Activated CD4-positive, alpha-beta memory T cell treated with anti-CD3 and anti-CD28 coated beads for 36 hours (primary cell): ENCODE results near the gene USP20. TPM values are rescaled to one million over a fixed set of nuclear protein-coding genes. Genes with fewer than 3 reads are reported as not detected.
A peak's percentile ranks its signal among the peaks of the same experiment; 100 is the strongest.

Experiments used
- CTCF ChIA-PET: fragments of 350-600 bp; sonication (Branson Sonifier 250); formaldehyde crosslinking; loops from one replicate; lab custom pipeline; 2021; ENCODE audit warnings: antibody characterized with exemption, inconsistent platforms; lab: Charles Lee
- POLR2A ChIA-PET: fragments of 350-600 bp; sonication (Branson Sonifier 250); formaldehyde crosslinking; loops from one replicate; lab custom pipeline; 2021; ENCODE audit warnings: antibody characterized with exemption; lab: Charles Lee
- DNase-seq: peaks from one replicate; pipeline ENCODE4 v3.0.0-alpha.2; 2020
- H3K27ac Mint-ChIP-seq: one replicate; pipeline ENCODE4 v1.8.0; 2021; ENCODE audit warnings: mixed read lengths
- H3K27me3 Mint-ChIP-seq: one replicate; pipeline ENCODE4 v1.8.0; 2021; ENCODE audit warnings: mixed read lengths
- H3K36me3 Mint-ChIP-seq: one replicate; pipeline ENCODE4 v1.8.0; 2021; ENCODE audit warnings: mixed read lengths
- H3K4me1 Mint-ChIP-seq: one replicate; pipeline ENCODE4 v1.8.0; 2021; ENCODE audit warnings: low read depth, mixed read lengths
- H3K4me3 Mint-ChIP-seq: one replicate; pipeline ENCODE4 v1.8.0; 2021; ENCODE audit warnings: mild to moderate bottlenecking, mixed read lengths
- H3K9me3 Mint-ChIP-seq: one replicate; pipeline ENCODE4 v1.8.0; 2021; ENCODE audit warnings: mixed read lengths
- intact Hi-C: fragments of 100-400 bp; cut with micrococcal nuclease; formaldehyde crosslinking; loops from one replicate; pipeline ENCODE4 v1.15.1; 2023
- total RNA-seq, 2 experiments: library from RNA; stranded (reverse); gene quantifications; one replicate each; pipeline ENCODE4 v1.2.3, GENCODE V29; 2021

USP20 gene
- total RNA-seq, 2 experiments from 2014 or later = 51.6 to 55.3 TPM

DNA sequence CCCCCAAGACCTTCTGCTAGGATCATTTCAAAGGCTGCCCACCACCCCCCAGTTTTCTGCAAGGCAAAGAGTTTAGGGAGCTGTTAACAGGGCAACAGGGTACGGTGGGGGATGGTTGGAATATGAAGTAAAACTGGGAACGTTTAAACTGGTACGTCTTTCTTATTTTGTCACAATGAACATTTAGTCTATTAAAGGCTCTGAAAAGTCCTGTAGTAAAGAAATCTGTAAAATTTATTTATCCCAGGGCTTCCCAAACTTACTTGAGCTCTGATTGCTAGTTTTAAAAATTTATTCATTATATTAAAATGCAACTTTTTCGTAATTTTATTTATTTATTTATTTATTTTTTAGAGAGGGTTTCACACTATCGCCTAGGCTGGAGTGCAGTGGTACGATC lies 62.0 kb downstream of the USP20 start:
- Mint-ChIP-seq H3K36me3 (peaks cover 74% of the 10 kb centered on the region), H3K4me3 (no peak overlapping the region), H3K9me3 (no peaks in the 10 kb centered on the region), H3K27ac (peak overlapping the region; percentile 55), H3K4me1 (peaks cover 66% of the 10 kb centered on the region), H3K27me3 (no peaks in the 10 kb centered on the region)
- no peak for DNase-seq
- ChIA-PET POLR2A (no interaction called here), CTCF (no interaction called here)
- intact Hi-C loops = no loop called here

DNA sequence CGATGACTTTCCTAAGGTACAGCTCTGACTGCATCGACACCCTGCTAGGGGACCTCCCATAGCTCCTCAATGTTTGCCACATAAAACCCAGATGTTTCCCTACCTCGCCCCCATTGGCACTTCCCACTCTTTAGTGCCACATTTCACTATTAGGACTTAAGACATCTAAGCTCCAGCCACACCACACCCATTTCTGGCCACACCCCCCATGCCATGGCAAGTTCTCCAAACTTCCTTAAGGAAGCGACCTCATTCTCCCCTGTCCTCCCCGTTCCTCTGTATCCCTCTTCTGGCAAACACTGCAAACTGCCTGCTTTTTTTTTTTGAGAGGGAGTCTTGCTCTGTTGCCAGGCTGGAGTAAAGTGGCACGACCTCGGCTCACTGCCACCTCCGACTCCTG lies 62.9 kb downstream of the USP20 start:
- CTCF ChIA-PET = no interaction called here

DNA sequence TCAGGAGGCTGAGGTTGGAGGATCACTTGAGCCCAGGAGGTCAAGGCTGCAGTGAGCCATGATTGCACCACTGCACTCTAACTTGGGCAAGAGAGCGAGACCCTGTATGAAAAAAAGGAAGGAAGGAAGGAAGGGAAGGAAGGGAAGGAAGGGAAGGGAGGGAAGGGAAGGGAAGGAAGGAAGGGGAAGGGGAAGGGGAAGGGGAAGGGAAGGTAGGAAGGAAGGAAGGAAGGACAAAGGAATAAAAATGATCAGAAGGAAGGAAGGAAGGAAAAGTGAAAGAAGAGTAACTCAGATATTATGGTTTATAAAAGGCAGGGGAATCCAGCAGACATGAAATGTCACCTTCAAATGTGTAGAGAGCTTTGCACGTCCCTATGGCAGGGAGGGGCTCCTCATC lies 64.4 kb downstream of the USP20 start:
- DNase-seq = no peak
- ChIA-PET POLR2A (no interaction called here), CTCF (no interaction called here)
- Mint-ChIP-seq H3K36me3 (peaks cover 78% of the 10 kb centered on the region), H3K9me3 (no peaks in the 10 kb centered on the region), H3K4me1 (peaks cover 50% of the 10 kb centered on the region), H3K27ac (peak overlapping the region; percentile 84), H3K4me3 (no peak overlapping the region), H3K27me3 (no peaks in the 10 kb centered on the region)
- intact Hi-C loops = no loop called here

More for the DNA sequence above, 62.9 kb downstream of the USP20 start:
- H3K9me3 Mint-ChIP-seq = no peaks in the 10 kb centered on the region
- POLR2A ChIA-PET = no interaction called here
- intact Hi-C loops = no loop called here
- no peaks in the 10 kb centered on the region for H3K27me3 Mint-ChIP-seq
- no peak overlapping the region for H3K4me3 Mint-ChIP-seq
- H3K36me3 Mint-ChIP-seq = peaks cover 77% of the 10 kb centered on the region
- DNase-seq = no peak
- H3K27ac Mint-ChIP-seq = peak overlapping the region; percentile 46
- peaks cover 63% of the 10 kb centered on the region for H3K4me1 Mint-ChIP-seq

DNA sequence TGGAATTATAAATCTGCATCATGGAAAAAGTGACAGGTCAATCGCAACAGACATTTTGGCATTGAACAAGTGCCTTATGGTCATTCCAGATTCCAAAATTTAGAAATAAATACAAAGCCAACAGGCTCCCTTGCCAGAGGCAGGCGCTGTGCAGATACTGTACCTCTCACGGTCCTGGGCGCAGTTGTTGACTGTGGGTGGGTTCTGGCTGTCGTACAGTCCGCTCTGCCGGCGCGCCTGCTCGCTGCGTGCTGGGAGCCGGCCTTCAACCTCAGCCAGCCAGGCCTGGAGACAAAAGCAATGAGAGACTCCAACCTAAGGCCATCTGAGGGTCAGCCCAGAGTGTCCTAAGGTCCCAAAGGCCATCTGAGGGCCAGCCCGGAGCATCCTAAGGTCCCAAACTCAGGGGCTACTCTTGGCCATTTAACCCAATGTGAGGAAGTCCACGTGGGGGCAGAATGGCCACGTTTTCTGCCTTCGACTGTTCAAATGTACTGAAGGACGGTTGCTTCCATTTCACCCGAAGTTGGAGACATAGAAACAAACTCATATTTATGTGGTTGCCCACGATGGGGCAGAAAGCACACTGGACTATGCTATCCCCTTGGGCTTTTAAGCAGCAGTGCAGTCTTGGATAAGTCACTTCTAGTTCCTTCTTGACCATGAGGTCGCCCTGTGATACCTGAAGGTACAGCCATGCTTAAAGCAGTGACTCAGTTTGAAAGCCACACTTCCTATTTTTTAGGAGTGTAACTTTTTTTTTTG lies 65.2 kb downstream of the USP20 start:
- no peak for DNase-seq
- no peak overlapping the region for H3K4me3 Mint-ChIP-seq
- POLR2A ChIA-PET = no interaction called here
- CTCF ChIA-PET = no interaction called here
- no peaks in the 10 kb centered on the region for H3K9me3 Mint-ChIP-seq
- H3K36me3 Mint-ChIP-seq = peaks cover 77% of the 10 kb centered on the region
- H3K4me1 Mint-ChIP-seq = peaks cover 47% of the 10 kb centered on the region
- H3K27ac Mint-ChIP-seq = peak overlapping the region; percentile 84
- intact Hi-C loops = no loop called here
- no peaks in the 10 kb centered on the region for H3K27me3 Mint-ChIP-seq

DNA sequence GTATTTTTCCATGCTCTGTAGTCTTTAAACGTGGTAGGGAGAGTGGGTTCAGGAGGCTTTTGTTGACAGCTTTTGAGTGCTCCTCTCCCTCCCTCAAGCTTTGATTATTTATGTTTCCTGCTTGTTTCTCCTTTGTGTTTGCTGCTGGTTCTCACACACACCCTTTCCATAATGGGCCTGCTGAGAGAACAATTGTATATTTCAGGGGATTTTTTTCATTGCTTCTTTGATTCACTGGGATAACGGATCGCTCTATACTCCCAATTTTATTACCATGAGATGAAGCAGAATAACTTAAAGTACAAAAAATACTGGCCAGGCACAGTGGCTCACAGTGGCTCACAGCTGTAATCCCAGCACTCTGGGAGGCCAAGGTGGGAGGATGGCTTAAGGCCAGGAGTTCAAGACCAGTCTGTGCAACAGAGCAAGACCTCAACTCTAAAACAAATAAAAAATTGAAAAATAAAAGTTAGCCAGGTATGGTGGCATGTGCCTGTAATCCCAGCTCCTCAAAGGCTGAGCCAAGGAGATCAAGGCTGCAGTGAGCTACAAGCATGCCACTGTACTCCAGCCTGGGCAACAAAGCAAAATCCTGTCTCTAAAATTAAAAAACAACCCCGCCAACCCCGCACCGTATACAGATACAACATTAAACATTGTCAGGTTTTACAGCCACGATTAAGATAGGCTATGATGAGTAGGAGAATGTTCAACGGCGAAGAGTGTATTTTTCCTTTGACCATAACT lies 66.9 kb downstream of the USP20 start:
- H3K4me1 Mint-ChIP-seq = peaks cover 33% of the 10 kb centered on the region
- no peak overlapping the region for H3K4me3 Mint-ChIP-seq
- intact Hi-C loops = no loop called here
- no peaks in the 10 kb centered on the region for H3K27me3 Mint-ChIP-seq
- H3K27ac Mint-ChIP-seq = peak overlapping the region; percentile 84
- no peaks in the 10 kb centered on the region for H3K9me3 Mint-ChIP-seq
- POLR2A ChIA-PET = no interaction called here
- H3K36me3 Mint-ChIP-seq = peaks cover 73% of the 10 kb centered on the region
- CTCF ChIA-PET = no interaction called here
- no peak for DNase-seq

DNA sequence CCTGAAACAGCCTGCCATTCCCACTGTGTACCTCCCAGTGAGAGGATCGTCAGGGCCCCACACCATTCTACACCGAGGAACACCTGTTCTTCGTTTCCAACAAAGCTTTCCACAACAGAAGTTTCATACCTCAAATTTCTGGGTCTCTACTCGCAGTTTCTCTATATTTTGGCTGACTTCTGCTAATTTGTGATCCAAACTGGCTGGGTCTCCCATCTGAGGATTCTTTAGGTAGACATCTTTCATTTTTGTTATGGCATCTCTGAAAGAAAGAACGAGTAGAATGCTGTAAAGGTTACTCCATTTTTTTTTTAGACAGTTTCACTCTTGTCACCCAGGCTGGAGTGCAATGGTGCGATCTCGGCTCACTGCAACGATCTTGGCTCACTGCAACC lies 67.5 kb downstream of the USP20 start:
- ChIA-PET POLR2A (no interaction called here), CTCF (no interaction called here)
- Mint-ChIP-seq H3K36me3 (peaks cover 76% of the 10 kb centered on the region), H3K9me3 (no peaks in the 10 kb centered on the region), H3K4me1 (peaks cover 33% of the 10 kb centered on the region), H3K27me3 (no peaks in the 10 kb centered on the region), H3K27ac (peak overlapping the region; percentile 51), H3K4me3 (no peak overlapping the region)
- intact Hi-C loops = no loop called here
- no peak for DNase-seq

DNA sequence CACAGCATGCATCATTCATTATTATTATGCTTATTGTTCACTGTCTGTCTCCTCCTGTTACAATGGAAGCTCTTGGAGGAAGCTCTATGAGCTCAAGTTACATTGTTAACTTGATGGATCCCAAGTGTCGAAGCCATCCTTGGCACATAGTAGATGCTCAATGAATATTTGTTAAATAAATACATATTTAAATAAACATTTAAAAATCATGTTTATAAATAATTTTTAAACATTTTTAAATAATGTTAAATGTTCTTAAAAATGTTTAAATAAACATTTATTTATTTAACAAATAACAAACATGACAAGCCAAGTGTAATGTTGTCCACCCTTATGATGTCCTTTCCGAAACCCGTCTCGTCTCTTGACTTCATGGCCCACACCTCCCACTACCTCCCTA lies 69.5 kb downstream of the USP20 start:
- intact Hi-C loops = no loop called here
- CTCF ChIA-PET = interaction anchor here (0.7 to 1.9 kb wide), 3 partner anchors 9 to 154 kb away, joined by 3 to 4 read pairs (median 3); no protein-coding TSS in a partner anchor
- H3K27me3 Mint-ChIP-seq = no peaks in the 10 kb centered on the region
- peaks cover 29% of the 10 kb centered on the region for H3K4me1 Mint-ChIP-seq
- no peak for DNase-seq
- H3K9me3 Mint-ChIP-seq = no peaks in the 10 kb centered on the region
- H3K4me3 Mint-ChIP-seq = no peak overlapping the region
- POLR2A ChIA-PET = interaction anchor here (1.0 kb wide), 1 partner anchor 19 kb away, joined by 3 read pairs; no protein-coding TSS in a partner anchor
- peak overlapping the region; percentile 74 for H3K27ac Mint-ChIP-seq
- H3K36me3 Mint-ChIP-seq = peaks cover 76% of the 10 kb centered on the region

DNA sequence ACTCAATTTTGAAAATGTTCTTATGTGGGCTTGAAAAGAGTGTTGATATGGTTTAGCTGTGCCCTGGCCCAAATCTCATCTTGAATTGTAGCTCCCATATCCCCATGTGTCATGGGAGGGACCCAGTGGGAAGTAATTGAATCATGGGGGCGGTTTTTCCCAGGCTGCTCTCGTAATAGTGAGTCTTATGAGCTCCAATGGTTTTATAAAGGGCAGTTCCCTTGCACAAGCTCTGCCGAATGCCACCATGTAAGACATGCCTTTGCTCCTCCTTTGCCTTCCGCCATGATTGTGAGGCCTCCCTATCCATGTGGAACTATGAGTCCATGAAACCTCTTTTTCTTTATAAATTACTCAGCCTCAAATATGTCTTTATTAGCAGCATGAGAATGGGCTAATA lies 71.0 kb downstream of the USP20 start:
- H3K4me3 Mint-ChIP-seq = no peak overlapping the region
- DNase-seq = no peak
- H3K36me3 Mint-ChIP-seq = peaks cover 74% of the 10 kb centered on the region
- H3K4me1 Mint-ChIP-seq = peaks cover 28% of the 10 kb centered on the region
- no peaks in the 10 kb centered on the region for H3K9me3 Mint-ChIP-seq
- intact Hi-C loops = no loop called here
- ChIA-PET CTCF (no interaction called here), POLR2A (interaction anchor here (0.7 kb wide), 1 partner anchor 428 kb away, joined by 5 read pairs; no protein-coding TSS in a partner anchor)
- no peaks in the 10 kb centered on the region for H3K27me3 Mint-ChIP-seq
- peak overlapping the region; percentile 42 for H3K27ac Mint-ChIP-seq

DNA sequence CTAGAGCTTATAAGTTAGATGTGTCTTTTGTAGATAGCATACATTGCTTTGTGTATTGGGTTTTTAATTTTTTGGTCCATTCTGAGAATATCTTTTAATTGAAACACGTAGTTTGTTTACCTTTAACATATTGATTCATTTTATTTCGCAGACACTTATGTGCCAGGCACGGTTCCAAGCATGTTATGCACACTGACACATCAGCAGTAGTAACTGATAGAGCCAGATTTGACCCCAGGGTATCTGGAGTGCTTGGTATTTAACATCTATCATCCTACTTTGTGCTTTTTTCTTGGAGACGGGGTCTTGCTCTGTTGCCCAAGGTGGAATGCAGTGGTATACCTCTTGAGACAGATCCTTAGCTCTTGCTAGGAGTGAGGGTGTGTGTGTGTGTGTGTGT lies 71.9 kb downstream of the USP20 start:
- H3K36me3 Mint-ChIP-seq = peaks cover 66% of the 10 kb centered on the region
- no peaks in the 10 kb centered on the region for H3K27me3 Mint-ChIP-seq
- H3K9me3 Mint-ChIP-seq = no peaks in the 10 kb centered on the region
- intact Hi-C loops = no loop called here
- CTCF ChIA-PET = no interaction called here
- H3K4me3 Mint-ChIP-seq = no peak overlapping the region
- H3K27ac Mint-ChIP-seq = peak overlapping the region; percentile 60
- H3K4me1 Mint-ChIP-seq = peaks cover 22% of the 10 kb centered on the region
- no peak for DNase-seq
- POLR2A ChIA-PET = interaction anchor here (0.5 kb wide), 1 partner anchor 125 kb away, joined by 3 read pairs; no protein-coding TSS in a partner anchor

DNA sequence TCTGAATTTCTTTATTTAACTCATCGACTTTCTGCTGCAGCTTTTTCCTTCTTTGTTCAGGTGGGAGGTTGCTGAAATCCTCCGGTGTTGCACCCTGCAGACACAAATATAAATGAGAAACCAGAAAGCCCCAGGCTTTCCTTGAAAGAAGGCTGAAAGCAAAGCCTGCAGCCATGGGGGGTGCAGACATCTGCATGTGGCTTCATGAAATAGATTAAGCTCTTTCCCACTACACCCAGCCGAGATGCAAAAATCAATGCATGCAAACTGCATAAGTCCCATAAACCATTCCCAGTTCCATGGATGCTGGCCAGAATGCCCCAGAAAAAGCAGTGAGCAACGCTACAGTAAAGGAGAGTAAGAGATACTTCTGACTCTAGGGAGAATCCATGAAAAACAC lies 73.6 kb downstream of the USP20 start:
- DNase-seq = no peak
- Mint-ChIP-seq H3K4me3 (no peak overlapping the region), H3K27ac (peak overlapping the region; percentile 83), H3K9me3 (no peaks in the 10 kb centered on the region), H3K36me3 (peaks cover 57% of the 10 kb centered on the region), H3K27me3 (no peaks in the 10 kb centered on the region), H3K4me1 (peaks cover 20% of the 10 kb centered on the region)
- POLR2A ChIA-PET = interaction anchor here (1.6 kb wide), 1 partner anchor 17 kb away, joined by 4 read pairs; no protein-coding TSS in a partner anchor
- CTCF ChIA-PET = no interaction called here
- intact Hi-C loops = no loop called here

DNA sequence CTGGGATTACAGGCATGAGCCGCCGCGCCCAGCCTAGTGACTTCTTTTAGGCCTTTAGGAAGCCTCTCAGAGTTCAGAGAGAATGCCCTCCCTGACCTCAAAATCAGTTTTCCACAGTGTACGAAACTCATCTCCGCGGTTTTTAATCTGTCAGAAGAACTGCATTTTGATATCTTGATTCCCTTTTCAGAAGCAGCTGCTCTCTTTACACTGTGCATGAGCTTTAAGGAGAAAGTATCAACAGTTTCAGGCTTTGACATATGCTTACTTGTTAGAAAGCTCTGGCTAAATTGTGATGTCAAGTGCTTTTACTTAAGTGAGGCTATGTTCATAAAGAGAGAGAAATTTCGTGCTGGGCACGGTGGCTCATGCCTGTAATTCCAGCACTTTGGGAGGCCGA lies 74.6 kb downstream of the USP20 start:
- intact Hi-C loops = no loop called here
- H3K4me3 Mint-ChIP-seq = no peak overlapping the region
- no peaks in the 10 kb centered on the region for H3K27me3 Mint-ChIP-seq
- peak overlapping the region; percentile 83 for H3K27ac Mint-ChIP-seq
- no peak for DNase-seq
- peaks cover 50% of the 10 kb centered on the region for H3K36me3 Mint-ChIP-seq
- POLR2A ChIA-PET = interaction anchor here (0.8 to 1.6 kb wide), 2 partner anchors 18 to 25 kb away, joined by 4 read pairs; no protein-coding TSS in a partner anchor
- CTCF ChIA-PET = no interaction called here
- H3K4me1 Mint-ChIP-seq = peaks cover 20% of the 10 kb centered on the region
- H3K9me3 Mint-ChIP-seq = no peaks in the 10 kb centered on the region
